Measurements from ENCODE around the gene AMBRA1.
"Not testable (repeated sequence)": the region's sequence is repeated elsewhere in the genome, so short reads cannot be mapped to it uniquely, and the experiment has no call there.

AMBRA1 gene

GRCh38 chr11:46383404-46383758, 210.4 kb downstream of the AMBRA1 start:
- no peak for DNase-seq (ENCODE audit: extremely low read depth, low read depth)
- TF ChIP-seq CTCF (IDR thresholded peaks at IDR 0.05; ENCODE audit: low read depth, low read length): no peak

GRCh38 chr11:46382646-46383403, 211.0 kb downstream of the AMBRA1 start:
- peak; percentile 61 for TF ChIP-seq CTCF (IDR thresholded peaks at IDR 0.05; ENCODE audit: low read depth, low read length)
- DNase-seq (ENCODE audit: extremely low read depth, low read depth): no peak

- no peak for DNase-seq (ENCODE audit: extremely low read depth, low read depth)
- no peak for TF ChIP-seq CTCF (IDR thresholded peaks at IDR 0.05; ENCODE audit: low read depth, low read length)
These were observed 211.8 kb downstream of the AMBRA1 start for GRCh38 chr11:46381819-46382645.

GRCh38 chr11:46381048-46381818, 212.6 kb downstream of the AMBRA1 start, which contains the start of gene MDK:
MDK (plus strand) TSS chr11:46381669; CDS start chr11:46382058, 389 bp downstream.
- no peak for TF ChIP-seq CTCF (IDR thresholded peaks at IDR 0.05; ENCODE audit: low read depth, low read length)
- no peak for DNase-seq (ENCODE audit: extremely low read depth, low read depth)

- no peak for TF ChIP-seq CTCF (IDR thresholded peaks at IDR 0.05; ENCODE audit: low read depth, low read length)
These were observed 213.3 kb downstream of the AMBRA1 start for GRCh38 chr11:46380340-46381047.

GRCh38 chr11:46379482-46380293, 214.1 kb downstream of the AMBRA1 start:
- DNase-seq (ENCODE audit: extremely low read depth, low read depth): not testable (repeated sequence)

More at GRCh38 chr11:46380340-46381047, 213.3 kb downstream of the AMBRA1 start:
- DNase-seq (ENCODE audit: extremely low read depth, low read depth): no peak

Measured in AG09319 (cell line).